GM10266 (cell line): ENCODE results near the gene GLCE.

Source experiments
- DNase-seq: peaks from one replicate; pipeline ENCODE4 v3.0.0; 2012; ENCODE audit errors: extremely low spot score
- TF ChIP-seq, protein P1 (sequence below): IDR thresholded peaks from 2 replicates; pipeline ENCODE4 v1.5.1; 2012; ENCODE audit warnings: mild to moderate bottlenecking, low read depth; ENCODE audit not compliant: control insufficient read depth, insufficient read depth; ENCODE audit errors: missing control alignments

Gene GLCE

DNA sequence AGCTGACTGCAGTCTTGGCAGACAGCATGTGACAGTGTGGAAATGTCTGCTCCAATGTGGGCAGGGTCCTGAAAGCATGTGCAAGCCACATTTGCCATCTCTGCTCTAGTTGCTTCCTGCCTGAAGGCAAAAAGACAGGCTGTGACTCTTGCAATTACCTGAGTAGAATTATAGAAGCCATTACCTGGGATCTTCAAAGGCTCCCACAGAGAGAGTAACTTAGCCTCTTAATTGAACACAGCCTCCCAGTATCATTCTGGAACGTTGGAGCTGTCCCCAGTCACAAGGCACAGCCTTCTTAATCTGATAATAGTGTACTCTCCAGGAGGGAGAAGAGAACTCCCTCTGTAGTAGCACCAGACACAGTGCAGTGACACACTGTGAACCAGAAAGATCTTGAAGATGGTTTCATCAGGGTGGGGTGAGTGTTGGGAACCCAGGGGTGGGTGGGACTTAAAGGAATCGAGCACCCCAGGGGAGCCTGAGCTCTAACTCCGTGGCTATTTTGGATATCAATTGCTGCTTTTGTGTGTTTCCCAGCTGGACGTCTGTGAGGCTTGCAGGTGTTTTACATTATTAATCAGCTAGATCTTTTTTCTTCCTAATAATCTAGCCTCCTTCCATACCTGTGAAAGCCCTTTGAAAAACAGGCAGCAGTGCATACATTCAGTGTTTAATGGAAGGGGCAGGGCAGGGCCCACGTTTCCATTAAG is 40.6 kb upstream of the GLCE start:
- DNase-seq: no peak
- TF ChIP-seq, protein P1, sequence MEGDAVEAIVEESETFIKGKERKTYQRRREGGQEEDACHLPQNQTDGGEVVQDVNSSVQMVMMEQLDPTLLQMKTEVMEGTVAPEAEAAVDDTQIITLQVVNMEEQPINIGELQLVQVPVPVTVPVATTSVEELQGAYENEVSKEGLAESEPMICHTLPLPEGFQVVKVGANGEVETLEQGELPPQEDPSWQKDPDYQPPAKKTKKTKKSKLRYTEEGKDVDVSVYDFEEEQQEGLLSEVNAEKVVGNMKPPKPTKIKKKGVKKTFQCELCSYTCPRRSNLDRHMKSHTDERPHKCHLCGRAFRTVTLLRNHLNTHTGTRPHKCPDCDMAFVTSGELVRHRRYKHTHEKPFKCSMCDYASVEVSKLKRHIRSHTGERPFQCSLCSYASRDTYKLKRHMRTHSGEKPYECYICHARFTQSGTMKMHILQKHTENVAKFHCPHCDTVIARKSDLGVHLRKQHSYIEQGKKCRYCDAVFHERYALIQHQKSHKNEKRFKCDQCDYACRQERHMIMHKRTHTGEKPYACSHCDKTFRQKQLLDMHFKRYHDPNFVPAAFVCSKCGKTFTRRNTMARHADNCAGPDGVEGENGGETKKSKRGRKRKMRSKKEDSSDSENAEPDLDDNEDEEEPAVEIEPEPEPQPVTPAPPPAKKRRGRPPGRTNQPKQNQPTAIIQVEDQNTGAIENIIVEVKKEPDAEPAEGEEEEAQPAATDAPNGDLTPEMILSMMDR: no peak

- no peak for DNase-seq
- TF ChIP-seq, protein P1: no peak
Observed at GRCh38 chr15:69120732-69121131, 39.7 kb upstream of the GLCE start.

- TF ChIP-seq, protein P1: no peak
- DNase-seq: no peak
Observed at GRCh38 chr15:69121198-69121828, 39.1 kb upstream of the GLCE start.

GRCh38 chr15:69125236-69125635 is 35.2 kb upstream of the GLCE start:
- DNase-seq: no peak
- TF ChIP-seq, protein P1: no peak

- DNase-seq: no peak
- TF ChIP-seq, protein P1: no peak
Observed at GRCh38 chr15:69126054-69126469, 34.4 kb upstream of the GLCE start.

DNA sequence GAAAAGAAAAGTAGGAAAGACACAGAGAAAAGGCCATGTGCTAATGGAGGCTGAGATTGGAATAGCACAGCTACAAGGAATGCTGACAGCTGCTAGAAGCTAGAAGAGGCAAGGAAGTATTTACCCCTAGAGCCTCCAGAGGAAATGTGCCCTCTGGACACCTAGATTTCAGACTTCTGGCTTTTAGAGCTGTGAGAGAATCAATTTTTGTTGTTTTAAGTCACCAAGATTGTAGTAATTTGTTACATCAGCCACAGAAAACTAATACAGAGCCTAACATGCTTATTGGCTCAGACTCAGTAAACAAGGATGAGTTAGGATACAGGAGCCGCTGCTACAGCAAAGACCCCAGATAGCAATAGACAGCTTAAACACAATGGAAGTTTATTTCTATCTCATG is 33.1 kb upstream of the GLCE start:
- TF ChIP-seq, protein P1: no peak
- no peak for DNase-seq

- no peak for DNase-seq
- TF ChIP-seq, protein P1: no peak
Observed at GRCh38 chr15:69128667-69129311, 31.6 kb upstream of the GLCE start.
